ENCODE data around the gene GSDMA.

GSDMA gene

GRCh38 chr17:40018211-40019121 lies 55.7 kb downstream of the GSDMA start:
- TF ChIP-seq, protein P1, sequence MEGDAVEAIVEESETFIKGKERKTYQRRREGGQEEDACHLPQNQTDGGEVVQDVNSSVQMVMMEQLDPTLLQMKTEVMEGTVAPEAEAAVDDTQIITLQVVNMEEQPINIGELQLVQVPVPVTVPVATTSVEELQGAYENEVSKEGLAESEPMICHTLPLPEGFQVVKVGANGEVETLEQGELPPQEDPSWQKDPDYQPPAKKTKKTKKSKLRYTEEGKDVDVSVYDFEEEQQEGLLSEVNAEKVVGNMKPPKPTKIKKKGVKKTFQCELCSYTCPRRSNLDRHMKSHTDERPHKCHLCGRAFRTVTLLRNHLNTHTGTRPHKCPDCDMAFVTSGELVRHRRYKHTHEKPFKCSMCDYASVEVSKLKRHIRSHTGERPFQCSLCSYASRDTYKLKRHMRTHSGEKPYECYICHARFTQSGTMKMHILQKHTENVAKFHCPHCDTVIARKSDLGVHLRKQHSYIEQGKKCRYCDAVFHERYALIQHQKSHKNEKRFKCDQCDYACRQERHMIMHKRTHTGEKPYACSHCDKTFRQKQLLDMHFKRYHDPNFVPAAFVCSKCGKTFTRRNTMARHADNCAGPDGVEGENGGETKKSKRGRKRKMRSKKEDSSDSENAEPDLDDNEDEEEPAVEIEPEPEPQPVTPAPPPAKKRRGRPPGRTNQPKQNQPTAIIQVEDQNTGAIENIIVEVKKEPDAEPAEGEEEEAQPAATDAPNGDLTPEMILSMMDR (IDR thresholded peaks at IDR 0.05; ENCODE audit: insufficient read depth, low read depth, low read length, missing control alignments), result no peak

GRCh38 chr17:40019140-40019991 lies 56.6 kb downstream of the GSDMA start:
- TF ChIP-seq, protein P1 (IDR thresholded peaks at IDR 0.05; ENCODE audit: insufficient read depth, low read depth, low read length, missing control alignments), result no peak
- peak; percentile 77 for DNase-seq (ENCODE audit: low read depth)
- no peak overlapping the region for H3K4me3 ChIP-seq (ENCODE audit: low read length)

More at GRCh38 chr17:40018211-40019121, 55.7 kb downstream of the GSDMA start:
- no peak overlapping the region for H3K4me3 ChIP-seq (ENCODE audit: low read length)
- no peak for DNase-seq (ENCODE audit: low read depth)

GRCh38 chr17:40020146-40020545 lies 57.3 kb downstream of the GSDMA start:
- TF ChIP-seq, protein P1 (IDR thresholded peaks at IDR 0.05; ENCODE audit: insufficient read depth, low read depth, low read length, missing control alignments), result no peak

DNA sequence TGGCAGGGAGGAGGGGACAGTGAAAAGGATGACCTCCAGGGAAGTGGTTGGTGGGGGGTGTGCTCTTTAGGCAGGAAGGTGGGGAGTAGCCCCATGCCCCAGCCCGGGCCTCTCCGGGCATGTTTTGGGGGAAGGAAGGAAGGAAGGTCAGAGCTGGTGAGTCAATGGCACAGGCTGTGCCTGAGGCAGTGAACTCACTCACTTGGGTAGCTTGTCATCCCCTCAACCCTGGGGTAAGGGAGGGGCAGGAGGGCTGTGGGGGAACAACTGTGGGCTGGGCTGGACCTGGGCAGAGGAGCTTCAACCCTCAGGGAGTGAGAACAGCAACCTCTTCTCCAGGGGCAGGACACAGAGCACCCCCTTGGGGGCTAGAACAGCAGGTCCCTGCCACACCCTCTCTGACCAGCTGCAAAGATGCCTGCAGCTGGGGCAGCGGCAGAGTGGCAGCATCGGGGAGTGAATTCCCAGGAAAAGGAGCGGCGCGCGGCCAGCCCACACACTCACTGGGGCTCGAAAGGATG lies 58.7 kb downstream of the GSDMA start:
- peak; percentile 94 for DNase-seq (ENCODE audit: low read depth)
- no peak overlapping the region for H3K4me3 ChIP-seq (ENCODE audit: low read length)
- TF ChIP-seq, protein P1 (IDR thresholded peaks at IDR 0.05; ENCODE audit: insufficient read depth, low read depth, low read length, missing control alignments), result no peak

More at GRCh38 chr17:40020146-40020545, 57.3 kb downstream of the GSDMA start:
- no peak overlapping the region for H3K4me3 ChIP-seq (ENCODE audit: low read length)
- no peak for DNase-seq (ENCODE audit: low read depth)

DNA sequence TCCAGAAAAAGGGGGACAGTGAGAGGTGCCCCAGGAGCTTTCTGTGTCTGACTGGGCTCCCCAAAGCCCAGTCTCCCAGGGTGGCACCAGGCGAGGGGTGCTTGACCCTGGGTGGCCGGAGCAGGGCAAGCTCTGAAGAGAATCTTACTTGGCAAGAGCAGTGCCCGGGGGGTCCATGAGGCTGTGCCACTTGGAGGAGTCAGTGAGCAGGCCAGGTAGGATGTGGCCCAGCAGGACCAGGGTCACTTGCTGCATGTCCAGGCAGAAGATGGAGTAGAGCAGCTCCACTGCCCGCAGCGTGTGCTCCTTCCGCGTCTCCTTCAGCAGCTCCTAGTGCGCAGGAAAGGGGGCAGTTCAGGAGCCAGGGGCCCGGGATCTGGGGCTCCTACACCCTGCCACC lies 59.7 kb downstream of the GSDMA start:
- TF ChIP-seq, protein P1 (IDR thresholded peaks at IDR 0.05; ENCODE audit: insufficient read depth, low read depth, low read length, missing control alignments), result no peak
- DNase-seq (ENCODE audit: low read depth), result no peak
- no peak overlapping the region for H3K4me3 ChIP-seq (ENCODE audit: low read length)

GRCh38 chr17:40022961-40023541 lies 60.2 kb downstream of the GSDMA start:
- no peak for DNase-seq (ENCODE audit: low read depth)
- H3K4me3 ChIP-seq (ENCODE audit: low read length), result no peak overlapping the region
- TF ChIP-seq, protein P1 (IDR thresholded peaks at IDR 0.05; ENCODE audit: insufficient read depth, low read depth, low read length, missing control alignments), result no peak
